ENCODE results near the gene EVL. TPM values are rescaled to one million over a fixed set of nuclear protein-coding genes. Genes with fewer than 3 reads are reported as not detected.
A peak's percentile ranks its signal among the peaks of the same experiment; 100 is the strongest.
"Not testable (repeated sequence)": the region's sequence is repeated elsewhere in the genome, so short reads cannot be mapped to it uniquely, and the experiment has no call there.

EVL gene
- total RNA-seq, 1 donor, result 14.4 TPM

DNA sequence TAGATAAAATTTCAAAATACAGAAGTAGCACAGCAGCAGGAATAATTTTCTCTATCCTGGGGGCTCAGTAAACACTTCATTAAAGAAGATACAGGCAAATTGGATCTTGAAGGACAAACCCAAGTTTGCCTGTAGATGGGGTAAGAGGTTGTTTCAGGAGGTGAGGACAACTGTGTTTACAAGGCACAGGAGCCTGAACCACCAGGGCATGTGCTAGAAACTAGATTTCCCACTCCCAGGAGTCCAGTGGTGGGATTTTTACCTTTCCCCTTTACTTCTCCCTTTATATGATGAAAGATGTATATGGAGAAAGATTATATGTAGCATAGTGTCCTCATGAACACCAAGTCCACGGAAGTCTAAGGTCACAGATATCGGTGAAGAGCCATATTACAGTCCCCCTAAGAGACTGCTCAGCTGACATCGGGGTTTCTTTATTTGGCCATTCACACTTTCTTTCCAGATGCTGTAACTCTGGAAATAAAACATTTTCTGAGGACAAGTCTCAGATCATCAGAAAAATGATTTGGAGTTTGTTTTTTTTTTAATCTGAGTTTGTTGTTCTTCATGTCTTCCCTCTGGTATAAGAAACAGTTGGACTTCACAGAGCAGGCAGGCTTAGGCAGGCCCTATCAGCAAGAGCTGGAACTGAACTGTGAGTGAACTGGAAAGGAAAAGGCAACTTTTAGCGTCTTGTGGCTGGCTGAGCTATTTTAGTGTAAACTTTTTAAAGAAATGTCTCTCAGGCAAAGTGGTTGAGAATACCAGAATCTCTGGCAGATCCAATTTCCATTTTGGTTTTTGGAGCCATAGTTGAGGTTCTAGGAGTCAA, 8.0 kb upstream of the EVL start:
- peak; percentile 46 for DNase-seq (ENCODE audit: low read depth)
- H3K4me3 ChIP-seq (ENCODE audit: low read depth, low read length), result no peak overlapping the region
- TF ChIP-seq, protein P1, sequence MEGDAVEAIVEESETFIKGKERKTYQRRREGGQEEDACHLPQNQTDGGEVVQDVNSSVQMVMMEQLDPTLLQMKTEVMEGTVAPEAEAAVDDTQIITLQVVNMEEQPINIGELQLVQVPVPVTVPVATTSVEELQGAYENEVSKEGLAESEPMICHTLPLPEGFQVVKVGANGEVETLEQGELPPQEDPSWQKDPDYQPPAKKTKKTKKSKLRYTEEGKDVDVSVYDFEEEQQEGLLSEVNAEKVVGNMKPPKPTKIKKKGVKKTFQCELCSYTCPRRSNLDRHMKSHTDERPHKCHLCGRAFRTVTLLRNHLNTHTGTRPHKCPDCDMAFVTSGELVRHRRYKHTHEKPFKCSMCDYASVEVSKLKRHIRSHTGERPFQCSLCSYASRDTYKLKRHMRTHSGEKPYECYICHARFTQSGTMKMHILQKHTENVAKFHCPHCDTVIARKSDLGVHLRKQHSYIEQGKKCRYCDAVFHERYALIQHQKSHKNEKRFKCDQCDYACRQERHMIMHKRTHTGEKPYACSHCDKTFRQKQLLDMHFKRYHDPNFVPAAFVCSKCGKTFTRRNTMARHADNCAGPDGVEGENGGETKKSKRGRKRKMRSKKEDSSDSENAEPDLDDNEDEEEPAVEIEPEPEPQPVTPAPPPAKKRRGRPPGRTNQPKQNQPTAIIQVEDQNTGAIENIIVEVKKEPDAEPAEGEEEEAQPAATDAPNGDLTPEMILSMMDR (IDR thresholded peaks at IDR 0.05; ENCODE audit: insufficient read depth, low read length), result peak; percentile 31

DNA sequence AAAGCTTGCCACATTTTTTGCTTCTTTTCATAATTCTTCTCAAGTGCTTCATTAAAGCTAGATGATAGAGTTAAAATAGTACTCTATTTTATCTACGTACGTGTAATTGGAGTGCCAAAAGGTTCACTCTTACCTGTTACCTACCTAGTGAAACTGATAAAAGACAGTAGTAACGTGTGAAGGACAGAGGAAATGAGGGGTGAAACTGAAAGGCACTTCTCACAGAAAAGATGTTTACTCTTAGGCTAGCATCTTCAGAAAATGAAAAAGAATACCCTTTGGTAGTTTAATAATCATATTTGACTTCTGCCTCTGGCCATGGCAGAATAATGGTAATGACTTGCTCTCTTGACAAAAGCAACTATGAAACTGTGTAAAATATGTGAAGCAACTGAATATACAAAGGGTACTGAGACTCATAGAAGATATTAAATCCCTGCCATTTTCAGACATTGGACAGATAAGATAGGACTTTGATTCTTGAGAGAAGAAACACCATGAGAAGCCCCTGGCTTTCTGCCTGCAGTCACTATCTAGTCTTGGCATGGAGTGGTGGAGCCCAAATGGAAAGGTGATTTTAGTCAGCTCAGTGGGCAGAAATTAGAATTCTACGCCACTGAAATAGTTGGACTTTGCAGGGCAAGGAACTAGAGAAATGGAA, 6.3 kb upstream of the EVL start:
- TF ChIP-seq, protein P1 (IDR thresholded peaks at IDR 0.05; ENCODE audit: insufficient read depth, low read length), result no peak
- H3K4me3 ChIP-seq (ENCODE audit: low read depth, low read length), result no peak overlapping the region
- DNase-seq (ENCODE audit: low read depth), result no peak

DNA sequence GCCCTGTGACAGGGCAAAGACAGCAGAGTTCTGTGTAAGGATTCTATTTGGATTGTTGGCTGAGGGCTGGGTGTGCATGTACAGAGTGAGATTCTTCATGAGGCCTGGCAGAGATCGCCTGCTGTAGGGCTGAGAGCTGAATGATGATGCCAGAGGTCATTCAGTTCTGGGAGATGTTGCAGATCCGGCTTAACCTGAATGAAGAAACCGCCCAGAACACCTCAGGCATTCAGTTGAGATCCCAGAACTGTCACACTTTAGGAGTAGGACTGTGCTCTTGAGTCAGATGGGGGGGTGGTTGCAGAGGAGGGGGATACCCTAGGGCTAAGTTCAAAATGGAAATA, 5.8 kb upstream of the EVL start:
- H3K4me3 ChIP-seq (ENCODE audit: low read depth, low read length), result no peak overlapping the region
- no peak for DNase-seq (ENCODE audit: low read depth)

DNA sequence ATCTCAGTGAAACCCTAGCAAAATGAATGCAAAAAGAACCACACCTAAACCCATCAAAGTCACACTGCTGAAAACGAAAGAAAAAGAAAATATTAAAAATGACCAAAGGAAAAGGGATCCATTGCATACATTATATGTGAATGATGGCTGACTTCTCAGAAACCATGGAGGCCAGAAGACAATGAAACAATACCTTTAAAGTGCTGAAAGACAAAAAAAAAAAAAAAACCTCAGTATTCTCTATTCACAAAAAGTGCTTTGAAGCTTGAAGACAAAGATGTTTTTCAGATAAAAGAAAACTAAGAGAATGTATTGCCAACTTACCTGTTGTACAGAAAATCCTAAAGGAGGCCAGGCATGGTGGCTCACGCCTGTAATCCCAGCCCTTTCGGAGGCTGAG, 4.5 kb upstream of the EVL start:
- TF ChIP-seq, protein P1 (IDR thresholded peaks at IDR 0.05; ENCODE audit: insufficient read depth, low read length), result no peak
- H3K4me3 ChIP-seq (ENCODE audit: low read depth, low read length), result no peak overlapping the region
- DNase-seq (ENCODE audit: low read depth), result no peak

More for the DNA sequence above, 5.8 kb upstream of the EVL start:
- TF ChIP-seq, protein P1 (IDR thresholded peaks at IDR 0.05; ENCODE audit: insufficient read depth, low read length), result no peak

DNA sequence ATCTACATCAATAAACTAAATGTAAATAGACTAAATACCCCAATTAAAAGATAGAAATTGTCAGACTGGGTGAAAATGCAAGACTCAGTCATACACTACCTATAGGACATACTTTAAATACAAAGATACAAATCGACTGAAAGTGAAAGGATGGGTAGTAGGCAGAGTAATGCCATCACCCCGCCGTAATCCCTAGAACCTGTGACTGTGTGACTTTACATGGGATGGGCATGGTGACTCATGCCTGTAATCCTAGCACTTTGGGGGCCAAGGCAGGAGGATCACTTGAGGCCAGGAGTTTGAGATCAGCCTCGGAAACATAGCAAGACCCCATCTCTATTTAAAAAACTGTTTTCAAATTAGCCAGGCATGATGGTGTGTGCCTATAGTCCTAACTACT, 2.6 kb upstream of the EVL start:
- TF ChIP-seq, protein P1 (IDR thresholded peaks at IDR 0.05; ENCODE audit: insufficient read depth, low read length), result no peak
- H3K4me3 ChIP-seq (ENCODE audit: low read depth, low read length), result no peak overlapping the region
- DNase-seq (ENCODE audit: low read depth), result no peak

DNA sequence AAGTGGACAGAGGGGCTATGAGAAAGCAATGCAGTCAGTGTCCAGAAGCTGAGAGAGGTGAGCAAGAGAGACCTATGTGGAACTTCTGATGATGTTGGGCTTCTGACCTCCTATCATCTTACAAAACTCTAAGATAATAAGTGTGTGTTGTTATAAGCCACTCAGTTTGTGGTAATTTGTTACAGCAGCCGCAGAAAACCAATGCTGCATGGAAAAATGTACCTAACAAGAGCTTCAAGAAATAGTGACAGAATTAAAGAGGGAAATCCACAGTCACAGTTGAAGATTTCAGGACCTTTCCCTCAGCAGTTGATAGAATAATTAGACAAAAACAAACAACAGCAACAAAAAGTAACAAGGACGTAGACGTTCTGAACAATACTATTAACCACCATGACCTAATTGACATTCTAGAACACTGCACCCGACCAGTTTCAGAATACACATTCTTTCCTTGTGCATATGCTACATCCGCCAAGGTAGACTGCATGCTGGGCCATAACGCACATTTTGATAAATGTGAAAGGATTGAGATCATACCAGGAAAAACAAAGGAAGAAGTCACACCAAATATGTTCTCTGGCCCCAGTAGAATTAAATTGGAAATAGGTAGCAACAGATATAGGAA, 1.8 kb upstream of the EVL start:
- H3K4me3 ChIP-seq (ENCODE audit: low read depth, low read length), result no peak overlapping the region
- DNase-seq (ENCODE audit: low read depth), result no peak
- TF ChIP-seq, protein P1 (IDR thresholded peaks at IDR 0.05; ENCODE audit: insufficient read depth, low read length), result no peak

DNA sequence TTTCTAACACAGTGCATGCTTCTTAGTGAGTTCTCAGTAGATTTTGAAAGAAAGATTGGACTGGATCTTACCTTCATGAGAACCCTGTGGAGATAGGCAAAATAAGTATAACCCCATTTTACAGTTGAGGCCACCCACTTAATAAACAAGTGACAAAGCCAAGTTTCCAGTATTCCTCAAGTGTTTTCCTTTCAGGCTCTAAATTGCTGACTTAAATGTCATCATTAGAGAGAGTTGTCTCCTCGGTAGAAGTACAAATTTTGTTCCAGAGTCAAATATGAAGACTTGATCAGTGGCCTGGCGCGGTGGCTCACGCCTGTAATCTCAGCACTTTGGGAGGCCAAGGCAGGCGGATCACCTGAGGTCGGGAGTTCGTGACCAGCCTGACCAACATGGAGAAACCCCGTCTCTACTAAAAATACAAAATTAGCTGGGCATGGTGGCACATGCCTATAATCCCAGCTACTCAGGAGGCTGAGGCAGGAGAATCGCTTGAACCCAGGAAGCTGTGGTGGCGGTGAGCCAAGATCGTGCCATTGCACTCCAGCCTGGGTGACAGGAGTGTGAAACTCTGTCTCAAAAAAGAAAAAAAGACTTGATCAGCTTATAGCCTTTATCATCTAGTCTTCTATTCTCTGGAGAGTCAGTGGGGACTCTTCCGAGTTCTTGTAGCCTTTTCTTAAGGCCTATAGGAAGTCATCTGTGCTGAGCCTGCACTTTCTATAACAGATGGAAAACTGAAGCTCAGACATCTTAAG, 708 bp upstream of the EVL start:
- not testable (repeated sequence) for DNase-seq (ENCODE audit: low read depth); H3K4me3 ChIP-seq (ENCODE audit: low read depth, low read length)
